GM23338 (cell line): ENCODE results near the gene BNIP5.

Source experiments
- CREB1 ChIP-seq: fragments of 250-450 bp; sonication (Bioruptor Pico); IDR thresholded peaks from 2 replicates; pipeline ENCODE4 v1.5.0; 2020; ENCODE audit warnings: low read depth, mild to moderate bottlenecking, moderate library complexity
- CTCF ChIP-seq, 2 experiments: fragments of 200-600 bp in 1 of 2; sonication (generic) in 1 of 2; conservative IDR thresholded peaks; 2 replicates each; pipeline versions ENCODE4 v1.5.1 to v1.6.1; 2016 to 2017; ENCODE audit warnings: antibody characterized with exemption in 2 of 2, low read depth in 2 of 2, mild to moderate bottlenecking in 2 of 2, moderate library complexity in 1 of 2
- ETS1 ChIP-seq: IDR thresholded peaks from 2 replicates; pipeline ENCODE4 v1.6.1; 2016; ENCODE audit warnings: antibody characterized with exemption
- EZH2 ChIP-seq: fragments of 200-600 bp; sonication (generic); IDR thresholded peaks from one replicate; pipeline ENCODE4 v1.8.0; 2017; ENCODE audit warnings: antibody characterized with exemption, mild to moderate bottlenecking, low read depth; ENCODE audit not compliant: unreplicated experiment
- EZH2phosphoT487 ChIP-seq: fragments of 200-600 bp; sonication (generic); IDR thresholded peaks from one replicate; pipeline ENCODE4 v1.8.1; 2018; ENCODE audit warnings: antibody characterized with exemption; ENCODE audit not compliant: unreplicated experiment
- NANOG ChIP-seq: IDR thresholded peaks from 2 replicates; pipeline ENCODE4 v1.6.1; 2016; ENCODE audit warnings: antibody characterized with exemption, borderline replicate concordance
- POLR2AphosphoS5 ChIP-seq: IDR thresholded peaks from 2 replicates; pipeline ENCODE4 v1.6.1; 2016; ENCODE audit warnings: antibody characterized with exemption, low read depth
- REST ChIP-seq: IDR thresholded peaks from one replicate; pipeline ENCODE4 v1.6.1; 2018; ENCODE audit warnings: antibody characterized with exemption; ENCODE audit not compliant: unreplicated experiment
- STAT1 ChIP-seq: IDR thresholded peaks from one replicate; pipeline ENCODE4 v1.6.1; 2016; ENCODE audit warnings: antibody characterized with exemption; ENCODE audit not compliant: unreplicated experiment
- ZNF114 ChIP-seq: fragments of 250-450 bp; sonication (Bioruptor Pico); IDR thresholded peaks from 2 replicates; pipeline ENCODE4 v1.5.0; 2020; ENCODE audit warnings: mild to moderate bottlenecking, moderate library complexity
- ZNF331 ChIP-seq: fragments of 250-450 bp; sonication (Bioruptor Pico); IDR thresholded peaks from 2 replicates; pipeline ENCODE4 v1.5.0; 2020; ENCODE audit warnings: low read depth, mild to moderate bottlenecking, moderate library complexity

- no peak for TF ChIP-seq CTCF (conservative IDR thresholded peaks at IDR 0.05; ENCODE audit: low read depth in 2 of 2)
- no peak for TF ChIP-seq EZH2phosphoT487
- no peak for TF ChIP-seq POLR2AphosphoS5
- TF ChIP-seq REST, result no peak
- TF ChIP-seq EZH2, result no peak
- TF ChIP-seq ZNF331 (CRISPR knock-in tag), result no peak
- no peak for TF ChIP-seq NANOG
- TF ChIP-seq STAT1, result no peak
- no peak for TF ChIP-seq CREB1 (CRISPR knock-in tag)
- no peak for TF ChIP-seq ETS1
- TF ChIP-seq ZNF114 (CRISPR knock-in tag), result no peak
These were observed 39.2 kb downstream of the BNIP5 start for GRCh38 chr6:36297511-36297910.
